ENCODE results near the gene PPIF. TPM values are rescaled to one million over a fixed set of nuclear protein-coding genes. Genes with fewer than 3 reads are reported as not detected.

Gene PPIF
- total and polyA plus RNA-seq, 4 donors, result 9.0 to 21.2 (median 14.0) TPM

DNA sequence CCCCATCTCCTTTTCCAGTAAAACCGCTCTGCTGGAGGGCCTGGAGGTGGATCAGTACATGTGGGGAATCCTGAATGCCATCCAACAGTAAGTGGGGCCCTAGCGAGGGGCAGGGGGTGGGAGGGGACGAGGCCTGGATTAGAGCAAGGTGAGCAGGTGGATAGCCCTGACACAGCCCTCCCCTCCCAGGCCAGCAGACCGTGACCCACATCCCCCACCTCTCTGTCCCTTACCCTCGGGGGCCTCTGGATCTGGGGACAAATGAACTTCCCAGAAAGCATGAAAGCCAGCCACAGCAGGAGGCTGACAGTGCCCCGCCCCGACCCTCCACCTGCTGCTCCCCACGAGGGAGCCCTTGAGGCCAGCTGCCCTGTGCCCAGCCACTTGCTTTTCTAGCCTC, 41.8 kb upstream of the PPIF start:
- H3K27ac ChIP-seq (ENCODE audit: low read depth in 1 of 2, low read length in 2 of 2), result no peak overlapping the region
- intact Hi-C loops (cut with DNase I), result no loop called here
- no peaks in the 10 kb centered on the region for H3K9me3 ChIP-seq (ENCODE audit: control insufficient read depth, low read length)
- H3K4me1 ChIP-seq (ENCODE audit: control insufficient read depth in 1 of 2, insufficient read depth in 2 of 2, low read length in 2 of 2), result no peaks in the 10 kb centered on the region
- ATAC-seq (ENCODE audit: low FRiP score) (no peak), DNase-seq (no peak)
- 82 to 91% methylated on average over 8 of the region's 8 CpGs for WGBS, 2 donors
- no peaks in the 10 kb centered on the region for H3K27me3 ChIP-seq (ENCODE audit: control insufficient read depth in 1 of 2, insufficient read depth in 2 of 2, low read length in 1 of 2)
- no peak overlapping the region for H3K4me3 ChIP-seq (ENCODE audit: low read length in 2 of 2)
- H3K36me3 ChIP-seq (ENCODE audit: control insufficient read depth in 1 of 2, insufficient read depth in 2 of 2, low read length in 1 of 2), result peaks cover 0 to 9% of the 10 kb centered on the region in 2 donors

DNA sequence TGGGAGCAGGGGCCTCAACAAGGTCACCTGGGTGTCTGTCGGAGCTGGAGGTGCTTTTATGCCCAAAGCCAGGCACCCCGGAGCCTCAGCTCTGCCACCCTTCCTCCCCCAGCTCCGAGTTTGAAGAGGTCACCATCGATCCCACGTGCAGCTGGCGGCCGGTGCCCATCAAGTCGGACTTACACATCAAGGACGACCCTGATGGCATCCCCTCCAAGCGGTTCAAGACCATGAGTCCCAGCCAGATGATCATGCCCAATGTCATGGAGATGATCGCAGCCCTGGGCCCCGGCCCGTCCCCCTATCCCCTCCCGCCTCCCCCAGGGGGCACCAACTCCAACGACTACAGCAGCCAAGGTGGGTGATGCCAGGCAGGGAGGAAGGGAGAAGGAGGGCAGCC, 41.3 kb upstream of the PPIF start:
- Histone ChIP-seq H3K27me3 (ENCODE audit: control insufficient read depth in 1 of 2, insufficient read depth in 2 of 2, low read length in 1 of 2) (no peaks in the 10 kb centered on the region), H3K4me1 (ENCODE audit: control insufficient read depth in 1 of 2, insufficient read depth in 2 of 2, low read length in 2 of 2) (no peaks in the 10 kb centered on the region), H3K4me3 (ENCODE audit: low read length in 2 of 2) (no peak overlapping the region), H3K9me3 (ENCODE audit: control insufficient read depth, low read length) (no peaks in the 10 kb centered on the region), H3K36me3 (ENCODE audit: control insufficient read depth in 1 of 2, insufficient read depth in 2 of 2, low read length in 1 of 2) (peaks cover 0 to 9% of the 10 kb centered on the region in 2 donors), H3K27ac (ENCODE audit: low read depth in 1 of 2, low read length in 2 of 2) (no peak overlapping the region)
- intact Hi-C loops (cut with DNase I), result no loop called here
- WGBS, 2 donors, result 90 to 92% methylated on average over 15 of the region's 15 CpGs
- DNase-seq, result no peak
- ATAC-seq (ENCODE audit: low FRiP score), result no peak

- Histone ChIP-seq H3K9me3 (ENCODE audit: control insufficient read depth, low read length) (no peaks in the 10 kb centered on the region), H3K4me3 (ENCODE audit: low read length in 2 of 2) (no peak overlapping the region), H3K27ac (ENCODE audit: low read depth in 1 of 2, low read length in 2 of 2) (no peak overlapping the region), H3K27me3 (ENCODE audit: control insufficient read depth in 1 of 2, insufficient read depth in 2 of 2, low read length in 1 of 2) (no peaks in the 10 kb centered on the region), H3K4me1 (ENCODE audit: control insufficient read depth in 1 of 2, insufficient read depth in 2 of 2, low read length in 2 of 2) (no peaks in the 10 kb centered on the region), H3K36me3 (ENCODE audit: control insufficient read depth in 1 of 2, insufficient read depth in 2 of 2, low read length in 1 of 2) (peaks cover 0 to 9% of the 10 kb centered on the region in 2 donors)
- WGBS, 2 donors, result 88 to 96% methylated on average over 8 of the region's 8 CpGs
- intact Hi-C loops (cut with DNase I), result no loop called here
- DNase-seq (no peak), ATAC-seq (ENCODE audit: low FRiP score) (no peak)
Observed at GRCh38 chr10:79306644-79307220, 40.5 kb upstream of the PPIF start.

DNA sequence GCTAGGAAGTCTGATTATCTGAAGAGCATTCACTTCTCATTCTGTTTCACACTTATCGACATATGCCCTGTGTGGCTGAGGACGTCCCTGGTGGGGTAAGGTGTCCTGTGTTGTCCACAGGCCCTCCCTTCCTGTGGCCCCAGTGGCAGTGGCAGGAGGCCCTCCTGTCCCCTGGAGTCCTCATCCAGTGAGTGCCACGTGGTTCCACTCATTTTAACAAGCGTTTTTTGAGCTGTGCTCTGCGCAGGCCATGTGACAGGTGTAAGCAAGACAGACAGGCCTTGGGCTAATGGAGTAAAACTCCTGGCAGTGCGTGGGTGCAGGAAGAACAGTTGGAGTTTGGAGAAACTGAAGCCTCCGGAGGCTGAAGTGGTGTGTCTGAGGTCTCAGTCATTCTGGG, 39.3 kb upstream of the PPIF start:
- Histone ChIP-seq H3K4me3 (ENCODE audit: low read length in 2 of 2) (no peak overlapping the region), H3K36me3 (ENCODE audit: control insufficient read depth in 1 of 2, insufficient read depth in 2 of 2, low read length in 1 of 2) (peaks cover 0 to 13% of the 10 kb centered on the region in 2 donors), H3K27me3 (ENCODE audit: control insufficient read depth in 1 of 2, insufficient read depth in 2 of 2, low read length in 1 of 2) (no peaks in the 10 kb centered on the region), H3K4me1 (ENCODE audit: control insufficient read depth in 1 of 2, insufficient read depth in 2 of 2, low read length in 2 of 2) (no peaks in the 10 kb centered on the region), H3K27ac (ENCODE audit: low read depth in 1 of 2, low read length in 2 of 2) (no peak overlapping the region), H3K9me3 (ENCODE audit: control insufficient read depth, low read length) (no peaks in the 10 kb centered on the region)
- 82 to 83% methylated on average over 7 of the region's 7 CpGs for WGBS, 2 donors
- DNase-seq, result no peak
- intact Hi-C loops (cut with DNase I), result no loop called here
- no peak for ATAC-seq (ENCODE audit: low FRiP score)

GRCh38 chr10:79308969-79309665, 38.2 kb upstream of the PPIF start:
- Histone ChIP-seq H3K36me3 (ENCODE audit: control insufficient read depth in 1 of 2, insufficient read depth in 2 of 2, low read length in 1 of 2) (peaks cover 0 to 9% of the 10 kb centered on the region in 2 donors), H3K4me1 (ENCODE audit: control insufficient read depth in 1 of 2, insufficient read depth in 2 of 2, low read length in 2 of 2) (no peaks in the 10 kb centered on the region), H3K4me3 (ENCODE audit: low read length in 2 of 2) (no peak overlapping the region), H3K9me3 (ENCODE audit: control insufficient read depth, low read length) (no peaks in the 10 kb centered on the region), H3K27ac (ENCODE audit: low read depth in 1 of 2, low read length in 2 of 2) (no peak overlapping the region), H3K27me3 (ENCODE audit: control insufficient read depth in 1 of 2, insufficient read depth in 2 of 2, low read length in 1 of 2) (no peaks in the 10 kb centered on the region)
- no peak for DNase-seq
- intact Hi-C loops (cut with DNase I), result no loop called here
- 87 to 89% methylated on average over 14 of the region's 14 CpGs for WGBS, 2 donors
- ATAC-seq (ENCODE audit: low FRiP score), result no peak

DNA sequence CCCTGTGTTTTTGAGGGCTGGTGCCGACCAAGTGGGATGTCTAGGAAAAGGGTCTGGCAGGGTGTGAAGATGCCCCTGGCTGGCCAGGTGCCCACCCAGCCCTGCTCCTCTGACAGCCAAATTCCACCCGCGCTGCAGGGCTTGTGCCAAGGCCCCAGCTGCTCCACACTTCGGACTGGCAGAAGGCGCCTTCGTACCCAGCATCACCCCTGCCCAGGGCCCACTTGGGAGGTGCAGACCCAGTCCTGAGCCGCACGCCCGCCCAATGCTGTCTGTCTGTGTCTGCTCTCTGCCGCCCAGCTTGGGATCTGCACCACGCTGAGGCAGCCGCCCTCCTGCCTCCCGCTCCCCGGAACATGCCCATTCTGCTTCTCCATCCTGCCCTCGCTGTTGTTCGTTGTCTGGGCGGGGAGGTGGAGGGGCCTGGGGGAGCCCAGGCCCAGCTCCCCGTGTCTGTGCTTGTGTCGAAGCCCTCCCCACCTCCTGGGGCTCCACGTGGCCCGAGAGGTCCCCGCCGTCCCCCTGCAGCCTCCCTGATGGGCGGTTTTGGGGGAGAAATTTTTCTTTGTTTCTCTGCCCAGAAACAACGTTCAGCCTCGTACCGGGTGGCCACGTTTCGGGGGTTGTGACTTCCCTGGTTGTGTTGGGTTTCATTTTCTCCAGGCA, 36.9 kb upstream of the PPIF start:
- Histone ChIP-seq H3K27me3 (ENCODE audit: control insufficient read depth in 1 of 2, insufficient read depth in 2 of 2, low read length in 1 of 2) (no peaks in the 10 kb centered on the region), H3K9me3 (ENCODE audit: control insufficient read depth, low read length) (no peaks in the 10 kb centered on the region), H3K36me3 (ENCODE audit: control insufficient read depth in 1 of 2, insufficient read depth in 2 of 2, low read length in 1 of 2) (peaks cover 0 to 9% of the 10 kb centered on the region in 2 donors), H3K27ac (ENCODE audit: low read depth in 1 of 2, low read length in 2 of 2) (no peak overlapping the region), H3K4me3 (ENCODE audit: low read length in 2 of 2) (no peak overlapping the region), H3K4me1 (ENCODE audit: control insufficient read depth in 1 of 2, insufficient read depth in 2 of 2, low read length in 2 of 2) (no peaks in the 10 kb centered on the region)
- DNase-seq, result no peak
- WGBS, 2 donors, result 87 to 88% methylated on average over 29 of the region's 29 CpGs
- ATAC-seq (ENCODE audit: low FRiP score), result no peak
- intact Hi-C loops (cut with DNase I), result no loop called here

GRCh38 chr10:79310911-79311573, 36.2 kb upstream of the PPIF start:
- no peak for ATAC-seq (ENCODE audit: low FRiP score)

GRCh38 chr10:79311581-79312407, 35.5 kb upstream of the PPIF start:
- no peaks in the 10 kb centered on the region for H3K27me3 ChIP-seq (ENCODE audit: control insufficient read depth in 1 of 2, insufficient read depth in 2 of 2, low read length in 1 of 2)
- H3K36me3 ChIP-seq (ENCODE audit: control insufficient read depth in 1 of 2, insufficient read depth in 2 of 2, low read length in 1 of 2), result peaks cover 0 to 6% of the 10 kb centered on the region in 2 donors
- no peaks in the 10 kb centered on the region for H3K9me3 ChIP-seq (ENCODE audit: control insufficient read depth, low read length)
- 88 to 93% methylated on average over 15 of the region's 15 CpGs for WGBS, 2 donors
- H3K4me1 ChIP-seq (ENCODE audit: control insufficient read depth in 1 of 2, insufficient read depth in 2 of 2, low read length in 2 of 2), result no peaks in the 10 kb centered on the region
- H3K4me3 ChIP-seq (ENCODE audit: low read length in 2 of 2), result no peak overlapping the region
- ATAC-seq (ENCODE audit: low FRiP score) (no peak), DNase-seq (no peak)
- intact Hi-C loops (cut with DNase I), result no loop called here
- H3K27ac ChIP-seq (ENCODE audit: low read depth in 1 of 2, low read length in 2 of 2), result no peak overlapping the region

More at GRCh38 chr10:79310911-79311573, 36.2 kb upstream of the PPIF start:
- intact Hi-C loops (cut with DNase I), result no loop called here
- H3K9me3 ChIP-seq (ENCODE audit: control insufficient read depth, low read length), result no peaks in the 10 kb centered on the region
- 85 to 88% methylated on average over 25 to 26 of the region's 26 CpGs for WGBS, 2 donors
- H3K36me3 ChIP-seq (ENCODE audit: control insufficient read depth in 1 of 2, insufficient read depth in 2 of 2, low read length in 1 of 2), result peaks cover 0 to 9% of the 10 kb centered on the region in 2 donors
- no peak overlapping the region for H3K4me3 ChIP-seq (ENCODE audit: low read length in 2 of 2)
- no peak for DNase-seq
- no peaks in the 10 kb centered on the region for H3K4me1 ChIP-seq (ENCODE audit: control insufficient read depth in 1 of 2, insufficient read depth in 2 of 2, low read length in 2 of 2)
- no peaks in the 10 kb centered on the region for H3K27me3 ChIP-seq (ENCODE audit: control insufficient read depth in 1 of 2, insufficient read depth in 2 of 2, low read length in 1 of 2)
- no peak overlapping the region for H3K27ac ChIP-seq (ENCODE audit: low read depth in 1 of 2, low read length in 2 of 2)
